Prostate gland (tissue), 2 donors: ENCODE data around the gene PRIMPOL. TPM values are rescaled to one million over a fixed set of nuclear protein-coding genes. Genes with fewer than 3 reads are reported as not detected.

Source experiments
- DNase-seq: peaks from one replicate; pipeline ENCODE4 v3.0.0-alpha.2; 2019; ENCODE audit warnings: low spot score
- H3K27ac ChIP-seq, 2 donors: fragments of 200-600 bp; sonication (generic); 2 replicates each; pipeline ENCODE4 v1.5.1; 2017 to 2019
- H3K27me3 ChIP-seq: fragments of 200-600 bp; sonication (generic); replicated peaks from 2 replicates; pipeline ENCODE4 v1.5.1; 2019; ENCODE audit not compliant: insufficient read depth
- H3K36me3 ChIP-seq, 2 donors: fragments of 200-600 bp; sonication (generic); 1 replicate in 1 of 2; 2 replicates in 1 of 2; pipeline versions ENCODE4 v1.5.1 to v1.8.1; 2017 to 2019
- H3K4me1 ChIP-seq: fragments of 200-600 bp; sonication (generic); replicated peaks from 2 replicates; pipeline ENCODE4 v1.5.1; 2019
- H3K4me3 ChIP-seq, 2 donors: fragments of 200-600 bp; sonication (generic); 2 replicates each; pipeline ENCODE4 v1.5.1; 2017 to 2019
- H3K9me3 ChIP-seq: fragments of 200-600 bp; sonication (generic); 2 replicates; pipeline ENCODE4 v1.5.1; 2017
- POLR2A ChIP-seq: fragments of 450-650 bp; IDR thresholded peaks from one replicate; pipeline ENCODE4 v1.6.1; 2016; ENCODE audit warnings: antibody characterized with exemption, mild to moderate bottlenecking
- POLR2AphosphoS5 ChIP-seq: sonication (generic); formaldehyde crosslinking; IDR thresholded peaks from one replicate; pipeline ENCODE4 v1.6.1; 2017; ENCODE audit warnings: antibody characterized with exemption
- WGBS: methylation state at CpG from one replicate; pipeline ENCODE4 v1.1.5; 2018; 5-methylcytosine and 5-hydroxymethylcytosine counted together
- intact Hi-C: fragments of 100-400 bp; cut with DNase I; formaldehyde crosslinking; loops from one replicate; pipeline ENCODE4 v1.14.2; 2022
- total RNA-seq, 2 donors: library from RNA; depleted of rRNA; stranded (reverse); fragments of >200 nt; gene quantifications; one replicate each; pipeline ENCODE4 v1.1.0, GENCODE V29; 2016
- TF ChIP-seq, protein P1 (sequence below), 4 experiments: fragments of 200-600 bp in 2 of 4; fragments of 450-650 bp in 2 of 4; sonication (generic) in 2 of 4; IDR thresholded peaks; 1 replicate in 3 of 4; 2 replicates in 1 of 4; pipeline ENCODE4 v1.5.1; 2016 to 2019; ENCODE audit warnings: antibody characterized with exemption in 4 of 4, mild to moderate bottlenecking in 2 of 4, moderate library complexity in 2 of 4

Gene PRIMPOL
- total RNA-seq, 2 donors from 2014 or later = 14.3 to 28.6 TPM

DNA sequence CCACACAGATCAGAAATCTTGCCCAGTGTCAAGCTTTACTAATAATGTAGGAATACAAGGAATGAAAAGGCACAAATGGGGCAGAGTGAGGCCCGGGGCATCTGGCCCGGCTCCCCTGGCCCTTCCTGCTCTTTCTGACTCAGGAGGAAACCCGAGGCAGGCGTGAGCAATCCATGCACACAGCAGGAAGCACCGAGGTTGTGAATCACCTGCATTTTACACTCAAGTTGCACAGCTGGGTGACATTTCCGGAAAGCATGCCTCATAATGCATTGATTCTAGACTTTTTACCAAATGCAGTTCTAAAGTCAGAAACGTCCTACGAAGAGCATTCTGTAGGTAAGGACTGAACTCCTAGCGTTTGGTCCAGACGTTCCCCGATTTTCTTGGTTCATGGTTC, 38.9 kb downstream of the PRIMPOL start:
- H3K36me3 ChIP-seq = no peaks in the 10 kb centered on the region
- no peak for TF ChIP-seq POLR2AphosphoS5
- TF ChIP-seq, protein P1, sequence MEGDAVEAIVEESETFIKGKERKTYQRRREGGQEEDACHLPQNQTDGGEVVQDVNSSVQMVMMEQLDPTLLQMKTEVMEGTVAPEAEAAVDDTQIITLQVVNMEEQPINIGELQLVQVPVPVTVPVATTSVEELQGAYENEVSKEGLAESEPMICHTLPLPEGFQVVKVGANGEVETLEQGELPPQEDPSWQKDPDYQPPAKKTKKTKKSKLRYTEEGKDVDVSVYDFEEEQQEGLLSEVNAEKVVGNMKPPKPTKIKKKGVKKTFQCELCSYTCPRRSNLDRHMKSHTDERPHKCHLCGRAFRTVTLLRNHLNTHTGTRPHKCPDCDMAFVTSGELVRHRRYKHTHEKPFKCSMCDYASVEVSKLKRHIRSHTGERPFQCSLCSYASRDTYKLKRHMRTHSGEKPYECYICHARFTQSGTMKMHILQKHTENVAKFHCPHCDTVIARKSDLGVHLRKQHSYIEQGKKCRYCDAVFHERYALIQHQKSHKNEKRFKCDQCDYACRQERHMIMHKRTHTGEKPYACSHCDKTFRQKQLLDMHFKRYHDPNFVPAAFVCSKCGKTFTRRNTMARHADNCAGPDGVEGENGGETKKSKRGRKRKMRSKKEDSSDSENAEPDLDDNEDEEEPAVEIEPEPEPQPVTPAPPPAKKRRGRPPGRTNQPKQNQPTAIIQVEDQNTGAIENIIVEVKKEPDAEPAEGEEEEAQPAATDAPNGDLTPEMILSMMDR (IDR thresholded peaks at IDR 0.05) = no peak
- TF ChIP-seq POLR2A = no peak
- 68% methylated on average over 11 of the region's 11 CpGs for WGBS
- no peaks in the 10 kb centered on the region for H3K27me3 ChIP-seq
- intact Hi-C loops = no loop called here
- H3K9me3 ChIP-seq = no peaks in the 10 kb centered on the region
- DNase-seq = no peak
- no peak overlapping the region for H3K4me3 ChIP-seq
- H3K4me1 ChIP-seq = no peaks in the 10 kb centered on the region
- no peak overlapping the region for H3K27ac ChIP-seq

DNA sequence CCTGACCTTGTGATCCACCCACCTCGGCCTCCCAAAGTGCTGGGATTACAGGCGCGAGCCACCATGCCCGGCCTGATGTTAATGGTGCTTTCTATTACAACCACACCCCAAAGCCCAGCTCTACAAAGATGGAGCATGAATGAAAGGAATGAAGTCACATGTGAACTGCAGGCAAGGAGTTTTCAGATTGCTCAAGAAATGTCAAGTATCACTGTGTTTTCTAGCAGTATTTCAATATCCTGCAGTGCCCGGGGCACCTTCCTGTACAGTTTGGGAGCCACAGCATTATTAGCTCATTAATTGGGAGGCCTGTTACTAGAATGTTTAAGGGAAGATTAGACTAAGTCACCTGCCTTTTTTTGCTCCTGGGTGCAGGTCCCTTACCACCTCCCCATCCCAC, 40.1 kb downstream of the PRIMPOL start:
- 77% methylated on average over 5 of the region's 5 CpGs for WGBS
- no peak overlapping the region for H3K27ac ChIP-seq
- no peaks in the 10 kb centered on the region for H3K9me3 ChIP-seq
- TF ChIP-seq POLR2A (no peak), POLR2AphosphoS5 (no peak)
- TF ChIP-seq, protein P1 (IDR thresholded peaks at IDR 0.05) = no peak
- DNase-seq = no peak
- H3K36me3 ChIP-seq = no peaks in the 10 kb centered on the region
- no peaks in the 10 kb centered on the region for H3K27me3 ChIP-seq
- intact Hi-C loops = no loop called here
- no peak overlapping the region for H3K4me3 ChIP-seq
- no peaks in the 10 kb centered on the region for H3K4me1 ChIP-seq

DNA sequence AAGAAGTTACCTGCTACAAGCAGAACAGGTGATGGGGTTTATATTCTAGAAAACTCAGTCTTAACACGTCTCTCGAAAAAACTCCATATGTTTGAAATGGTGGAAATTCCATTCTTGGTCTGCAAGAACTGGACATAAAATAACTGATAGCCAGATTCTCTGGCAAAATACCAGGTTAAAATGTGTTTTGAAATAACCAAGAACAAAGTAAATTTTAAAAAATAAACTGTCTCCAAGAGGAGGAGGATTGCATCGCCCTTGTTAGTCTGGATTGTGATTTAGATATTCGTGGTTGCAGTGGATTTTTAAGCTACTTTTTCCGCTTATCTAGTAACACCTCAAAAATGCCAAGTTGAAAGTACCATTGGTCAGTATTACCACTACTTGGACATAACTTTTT, 43.5 kb downstream of the PRIMPOL start:
- no peak for DNase-seq
- no peaks in the 10 kb centered on the region for H3K36me3 ChIP-seq

DNA sequence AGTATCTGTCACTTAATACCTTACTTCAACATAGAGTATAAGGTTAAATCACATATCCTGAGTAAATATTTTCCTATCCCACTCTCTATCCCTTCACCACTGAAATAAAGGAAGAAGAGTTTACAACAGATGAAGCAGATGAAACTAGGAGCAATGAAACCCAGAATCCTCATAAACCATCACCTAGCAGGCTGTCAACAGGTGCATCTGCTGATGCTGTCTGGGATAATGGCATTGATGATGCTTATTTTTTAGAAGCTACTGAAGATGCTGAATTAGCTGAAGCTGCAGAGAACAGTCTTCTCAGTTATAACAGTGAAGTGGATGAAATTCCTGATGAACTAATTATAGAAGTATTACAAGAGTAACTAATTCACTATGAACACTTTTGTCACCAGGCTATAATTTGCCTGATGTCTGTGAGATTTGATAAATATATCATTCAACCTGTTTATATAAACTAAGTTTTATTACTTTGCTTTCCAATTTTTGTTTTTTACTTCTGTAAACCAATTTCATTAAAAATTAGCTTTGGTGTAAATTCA, 44.9 kb downstream of the PRIMPOL start:
- Histone ChIP-seq H3K4me3 (no peak overlapping the region), H3K36me3 (no peaks in the 10 kb centered on the region), H3K27ac (no peak overlapping the region), H3K27me3 (no peaks in the 10 kb centered on the region), H3K9me3 (no peaks in the 10 kb centered on the region), H3K4me1 (no peaks in the 10 kb centered on the region)
- no peak for DNase-seq
- TF ChIP-seq POLR2A = no peak
- TF ChIP-seq POLR2AphosphoS5 = no peak
- TF ChIP-seq, protein P1 (IDR thresholded peaks at IDR 0.05) = no peak
- intact Hi-C loops = no loop called here

More for the DNA sequence above, 43.5 kb downstream of the PRIMPOL start:
- 87% methylated on average over 5 of the region's 5 CpGs for WGBS
- Histone ChIP-seq H3K27ac (no peak overlapping the region), H3K27me3 (no peaks in the 10 kb centered on the region), H3K4me3 (no peak overlapping the region), H3K4me1 (no peaks in the 10 kb centered on the region), H3K9me3 (no peaks in the 10 kb centered on the region)
- intact Hi-C loops = no loop called here
- no peak for TF ChIP-seq POLR2A
- no peak for TF ChIP-seq POLR2AphosphoS5
- TF ChIP-seq, protein P1 (IDR thresholded peaks at IDR 0.05) = no peak

DNA sequence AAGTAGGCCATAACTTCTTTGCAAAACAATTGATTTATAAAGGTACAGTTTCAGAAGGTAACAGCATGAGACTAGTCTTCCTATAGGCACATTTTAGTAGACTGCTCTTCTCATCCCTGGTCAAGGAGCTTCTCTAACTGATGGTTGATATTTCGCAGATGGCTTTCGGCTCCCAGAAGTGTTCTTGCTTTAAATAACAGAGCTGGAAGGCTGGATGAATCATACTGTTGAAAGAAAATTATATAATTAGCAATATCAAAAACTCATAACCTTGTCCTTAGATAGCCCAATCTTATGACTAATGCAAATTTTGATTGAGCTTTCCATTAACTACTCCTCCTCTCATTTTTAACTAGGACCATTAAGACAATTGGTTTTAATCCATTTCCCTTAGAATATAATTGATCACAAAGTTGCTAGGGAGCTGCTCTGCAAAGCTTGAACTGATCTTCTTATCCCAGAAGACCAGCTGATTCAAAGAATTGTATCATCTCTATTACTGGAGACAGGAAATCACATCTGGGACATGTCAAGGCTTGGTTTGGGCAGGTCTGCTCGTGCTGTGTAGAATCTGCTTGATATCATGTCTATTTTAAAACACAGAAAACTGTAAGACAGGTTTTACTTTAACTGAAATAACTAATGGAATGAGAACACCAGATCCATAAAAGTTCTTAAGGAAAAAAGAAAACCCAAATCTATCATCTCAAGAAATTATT, 45.8 kb downstream of the PRIMPOL start:
- no peak for DNase-seq
- no peaks in the 10 kb centered on the region for H3K4me1 ChIP-seq
- no peak overlapping the region for H3K27ac ChIP-seq
- no peak overlapping the region for H3K4me3 ChIP-seq
- H3K27me3 ChIP-seq = no peaks in the 10 kb centered on the region
- TF ChIP-seq, protein P1 (IDR thresholded peaks at IDR 0.05) = no peak
- TF ChIP-seq POLR2A (no peak), POLR2AphosphoS5 (no peak)
- no peaks in the 10 kb centered on the region for H3K9me3 ChIP-seq
- WGBS = 67% methylated on average over 3 of the region's 3 CpGs
- no peaks in the 10 kb centered on the region for H3K36me3 ChIP-seq
- intact Hi-C loops = no loop called here
